ENCODE results near the gene MAPT.

Gene MAPT

GRCh38 chr17:45976391-45976754 is 82.0 kb downstream of the MAPT start:
- no peak for DNase-seq

- DNase-seq, result no peak
Observed at GRCh38 chr17:45976755-45977505, 82.6 kb downstream of the MAPT start.

GRCh38 chr17:45977506-45977824 is 83.1 kb downstream of the MAPT start:
- DNase-seq, result no peak

- no peak for DNase-seq
Observed at GRCh38 chr17:45977976-45978626, 83.7 kb downstream of the MAPT start.

GRCh38 chr17:45979137-45979536 is 84.8 kb downstream of the MAPT start:
- no peak for DNase-seq

- DNase-seq, result no peak
Observed at GRCh38 chr17:45980855-45981254, 86.5 kb downstream of the MAPT start.

GRCh38 chr17:45981306-45981705 is 87.0 kb downstream of the MAPT start:
- no peak for DNase-seq

GRCh38 chr17:45982791-45983613 is 88.6 kb downstream of the MAPT start:
- DNase-seq, result no peak

- DNase-seq, result no peak
Observed at GRCh38 chr17:45983614-45984310, 89.4 kb downstream of the MAPT start.

- no peak for DNase-seq
Observed at GRCh38 chr17:45984368-45984767, 90.0 kb downstream of the MAPT start.

- no peak for DNase-seq
Observed at GRCh38 chr17:45985447-45985846, 91.1 kb downstream of the MAPT start.

- no peak for DNase-seq
Observed at GRCh38 chr17:45986056-45986455, 91.7 kb downstream of the MAPT start.

GRCh38 chr17:45987706-45988105 is 93.4 kb downstream of the MAPT start:
- DNase-seq, result no peak

GRCh38 chr17:45989759-45990158 is 95.4 kb downstream of the MAPT start:
- DNase-seq, result no peak

- DNase-seq, result no peak
Observed at GRCh38 chr17:45990886-45991285, 96.5 kb downstream of the MAPT start.

- DNase-seq, result no peak
Observed at GRCh38 chr17:45991341-45991740, 97.0 kb downstream of the MAPT start.

- no peak for DNase-seq
Observed at GRCh38 chr17:45992175-45992574, 97.8 kb downstream of the MAPT start.

GRCh38 chr17:45992904-45993303 is 98.5 kb downstream of the MAPT start:
- no peak for DNase-seq

GRCh38 chr17:45993962-45994627 is 99.7 kb downstream of the MAPT start:
- no peak for DNase-seq

- DNase-seq, result no peak
Observed at GRCh38 chr17:45994987-45995386, 100.6 kb downstream of the MAPT start.

GRCh38 chr17:45995627-45996270 is 101.4 kb downstream of the MAPT start:
- DNase-seq, result no peak

GRCh38 chr17:45996282-45996937 is 102.1 kb downstream of the MAPT start:
- DNase-seq, result no peak
